ENCODE results near the gene CYP4F8.

Gene CYP4F8

DNA sequence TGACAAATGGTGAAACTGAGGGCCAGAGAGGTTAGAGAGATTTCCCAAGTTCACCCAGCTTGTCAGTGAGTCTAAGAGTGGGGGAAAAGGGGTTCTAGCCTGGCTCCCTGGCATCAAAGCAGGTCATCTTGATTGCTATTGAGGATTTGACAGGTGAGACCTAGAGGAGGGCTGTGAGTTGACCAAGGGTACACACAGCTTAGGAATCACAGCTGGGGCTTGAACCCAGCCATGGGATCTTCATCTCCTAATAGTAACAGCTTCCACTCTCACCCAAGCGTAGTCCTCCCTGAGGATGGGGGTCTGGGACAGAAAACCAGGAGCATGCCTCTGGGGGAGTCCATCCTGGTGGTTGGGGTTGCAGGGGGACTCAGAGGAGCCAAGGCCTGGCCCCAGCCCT, 6.8 kb downstream of the CYP4F8 start:
- Histone ChIP-seq H3K9me3 (ENCODE audit: control insufficient read depth, low read length) (no peaks in the 10 kb centered on the region), H3K36me3 (ENCODE audit: control insufficient read depth, insufficient read depth, low read length) (no peaks in the 10 kb centered on the region), H3K9ac (ENCODE audit: low read length) (no peak overlapping the region), H3K27me3 (ENCODE audit: control insufficient read depth, insufficient read depth, low read length) (peaks cover 16% of the 10 kb centered on the region), H3K4me1 (ENCODE audit: control insufficient read depth, insufficient read depth, low read length) (no peaks in the 10 kb centered on the region), H3K4me3 (ENCODE audit: low read length) (no peak overlapping the region)

DNA sequence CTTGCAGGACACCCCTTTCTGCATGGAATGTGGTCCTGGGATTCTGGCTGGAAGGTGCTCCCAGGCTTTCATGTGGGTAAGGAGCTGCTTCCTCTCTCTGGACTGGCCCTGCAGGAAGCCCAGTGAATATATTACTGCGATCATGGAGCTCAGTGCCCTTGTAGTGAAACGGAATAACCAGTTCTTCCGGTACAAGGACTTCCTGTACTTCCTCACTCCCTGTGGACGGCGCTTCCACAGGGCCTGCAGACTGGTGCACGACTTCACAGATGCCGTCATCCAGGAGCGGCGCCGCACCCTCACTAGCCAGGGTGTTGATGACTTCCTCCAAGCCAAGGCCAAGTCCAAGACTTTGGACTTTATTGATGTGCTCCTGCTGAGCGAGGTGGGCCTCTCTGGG, 8.0 kb downstream of the CYP4F8 start:
- Histone ChIP-seq H3K27me3 (ENCODE audit: control insufficient read depth, insufficient read depth, low read length) (peaks cover 16% of the 10 kb centered on the region), H3K9me3 (ENCODE audit: control insufficient read depth, low read length) (no peaks in the 10 kb centered on the region), H3K4me1 (ENCODE audit: control insufficient read depth, insufficient read depth, low read length) (no peaks in the 10 kb centered on the region), H3K9ac (ENCODE audit: low read length) (no peak overlapping the region), H3K36me3 (ENCODE audit: control insufficient read depth, insufficient read depth, low read length) (no peaks in the 10 kb centered on the region), H3K4me3 (ENCODE audit: low read length) (no peak overlapping the region)

DNA sequence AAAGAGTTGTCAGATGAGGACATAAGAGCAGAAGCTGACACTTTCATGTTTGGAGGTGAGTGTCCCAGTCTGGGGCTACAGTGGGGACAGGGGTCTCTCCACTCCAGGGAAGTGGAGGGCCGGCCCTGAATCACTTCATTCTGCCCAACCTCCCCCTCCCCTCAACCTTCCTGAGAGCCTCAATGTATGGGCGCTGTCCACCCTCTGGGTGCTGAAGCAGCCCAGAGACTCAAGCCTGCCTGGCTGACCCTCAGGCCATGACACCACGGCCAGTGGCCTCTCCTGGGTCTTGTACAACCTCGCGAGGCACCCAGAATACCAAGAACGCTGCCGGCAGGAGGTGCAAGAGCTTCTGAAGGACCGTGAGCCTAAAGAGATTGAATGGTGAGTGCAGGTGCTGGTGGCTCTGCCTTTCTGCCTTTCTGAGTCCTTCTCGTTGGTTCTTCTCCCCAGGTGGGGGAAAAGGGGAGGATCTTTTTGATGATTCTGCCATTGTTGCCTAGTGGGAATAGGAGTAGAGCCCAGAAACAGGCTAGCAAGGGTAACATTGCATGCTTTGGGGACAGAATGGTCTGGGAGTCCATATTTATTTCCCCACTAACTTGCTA, 8.8 kb downstream of the CYP4F8 start:
- H3K36me3 ChIP-seq (ENCODE audit: control insufficient read depth, insufficient read depth, low read length): no peaks in the 10 kb centered on the region
- no peak overlapping the region for H3K9ac ChIP-seq (ENCODE audit: low read length)
- peaks cover under 1% of the 10 kb centered on the region for H3K4me1 ChIP-seq (ENCODE audit: control insufficient read depth, insufficient read depth, low read length)
- H3K9me3 ChIP-seq (ENCODE audit: control insufficient read depth, low read length): no peaks in the 10 kb centered on the region
- no peak overlapping the region for H3K4me3 ChIP-seq (ENCODE audit: low read length)
- H3K27me3 ChIP-seq (ENCODE audit: control insufficient read depth, insufficient read depth, low read length): peaks cover 11% of the 10 kb centered on the region

DNA sequence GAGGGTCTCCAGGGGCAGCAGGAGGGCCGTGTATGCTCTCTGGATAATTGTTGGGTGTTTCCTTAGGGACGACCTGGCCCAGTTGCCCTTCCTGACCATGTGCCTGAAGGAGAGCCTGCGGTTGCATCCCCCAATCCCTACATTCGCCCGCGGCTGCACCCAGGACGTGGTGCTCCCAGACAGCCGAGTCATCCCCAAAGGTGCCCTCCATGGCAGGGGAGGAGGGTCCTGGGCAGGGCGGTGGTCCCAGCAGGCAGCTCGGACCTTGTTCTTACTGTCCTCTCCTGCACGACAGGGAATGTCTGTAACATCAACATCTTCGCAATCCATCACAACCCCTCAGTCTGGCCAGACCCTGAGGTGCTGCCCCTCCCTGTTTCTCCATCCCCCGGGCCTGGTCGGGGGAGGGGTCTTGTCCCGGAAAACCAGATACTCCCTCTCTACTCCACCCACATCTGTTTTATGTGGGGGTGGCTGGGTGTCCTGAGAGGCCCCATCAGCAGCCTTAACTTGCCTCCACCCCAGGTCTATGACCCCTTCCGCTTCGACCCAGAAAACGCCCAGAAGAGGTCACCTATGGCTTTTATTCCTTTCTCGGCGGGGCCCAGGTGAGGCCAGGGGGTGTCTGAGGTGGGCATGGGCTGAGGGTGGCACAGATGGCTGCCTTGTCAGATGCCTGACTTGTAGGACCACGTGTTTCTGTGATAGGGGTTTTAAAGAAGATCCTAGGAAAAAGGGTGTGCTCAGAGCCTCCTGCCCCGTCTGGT, 13.4 kb downstream of the CYP4F8 start:
- Histone ChIP-seq H3K4me3 (ENCODE audit: low read length) (no peak overlapping the region), H3K9me3 (ENCODE audit: control insufficient read depth, low read length) (no peaks in the 10 kb centered on the region), H3K4me1 (ENCODE audit: control insufficient read depth, insufficient read depth, low read length) (peaks cover 4% of the 10 kb centered on the region), H3K27me3 (ENCODE audit: control insufficient read depth, insufficient read depth, low read length) (peaks cover 3% of the 10 kb centered on the region), H3K36me3 (ENCODE audit: control insufficient read depth, insufficient read depth, low read length) (no peaks in the 10 kb centered on the region), H3K9ac (ENCODE audit: low read length) (no peak overlapping the region)

DNA sequence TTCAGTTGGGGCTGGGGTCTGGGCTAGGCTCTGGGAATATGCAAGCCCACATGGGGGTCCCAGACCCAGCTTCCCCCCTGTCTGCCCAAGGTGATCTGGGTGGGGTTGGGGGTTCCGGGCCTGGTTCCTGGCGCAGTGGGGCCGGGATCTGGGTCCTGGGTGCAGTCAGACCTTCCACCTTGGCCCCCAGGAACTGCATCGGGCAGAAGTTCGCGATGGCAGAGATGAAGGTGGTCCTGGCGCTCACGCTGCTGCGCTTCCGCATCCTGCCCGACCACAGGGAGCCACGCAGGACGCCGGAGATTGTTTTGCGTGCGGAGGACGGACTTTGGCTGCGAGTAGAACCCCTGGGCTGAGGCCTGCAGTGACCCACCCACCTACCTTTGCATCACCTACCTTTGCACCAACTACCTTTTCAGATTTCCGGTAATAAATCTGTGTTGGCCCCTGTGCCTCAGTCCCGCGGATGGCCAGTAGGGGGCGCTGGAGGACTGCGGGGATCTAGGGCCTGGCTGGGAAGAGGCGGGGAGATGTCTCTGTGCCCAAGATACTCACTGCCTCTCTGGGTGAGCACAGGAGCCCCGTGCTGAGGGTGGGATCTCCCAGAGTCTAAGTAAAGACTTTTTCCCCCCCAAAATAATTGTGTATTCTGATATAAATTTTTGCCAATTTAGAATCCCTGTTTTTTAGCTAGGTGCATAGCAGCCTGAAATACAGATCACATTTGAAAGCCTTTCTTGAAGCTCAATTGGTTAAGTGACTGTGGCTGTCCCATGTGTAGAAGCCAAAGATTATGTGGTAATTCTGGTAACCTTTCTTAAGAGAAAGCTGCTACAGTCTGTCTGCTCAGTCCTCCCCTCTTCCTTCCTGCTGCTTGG, 14.2 kb downstream of the CYP4F8 start:
- no peaks in the 10 kb centered on the region for H3K9me3 ChIP-seq (ENCODE audit: control insufficient read depth, low read length)
- H3K4me1 ChIP-seq (ENCODE audit: control insufficient read depth, insufficient read depth, low read length): peaks cover 4% of the 10 kb centered on the region
- no peak overlapping the region for H3K9ac ChIP-seq (ENCODE audit: low read length)
- H3K27me3 ChIP-seq (ENCODE audit: control insufficient read depth, insufficient read depth, low read length): peaks cover 3% of the 10 kb centered on the region
- no peaks in the 10 kb centered on the region for H3K36me3 ChIP-seq (ENCODE audit: control insufficient read depth, insufficient read depth, low read length)
- H3K4me3 ChIP-seq (ENCODE audit: low read length): no peak overlapping the region

DNA sequence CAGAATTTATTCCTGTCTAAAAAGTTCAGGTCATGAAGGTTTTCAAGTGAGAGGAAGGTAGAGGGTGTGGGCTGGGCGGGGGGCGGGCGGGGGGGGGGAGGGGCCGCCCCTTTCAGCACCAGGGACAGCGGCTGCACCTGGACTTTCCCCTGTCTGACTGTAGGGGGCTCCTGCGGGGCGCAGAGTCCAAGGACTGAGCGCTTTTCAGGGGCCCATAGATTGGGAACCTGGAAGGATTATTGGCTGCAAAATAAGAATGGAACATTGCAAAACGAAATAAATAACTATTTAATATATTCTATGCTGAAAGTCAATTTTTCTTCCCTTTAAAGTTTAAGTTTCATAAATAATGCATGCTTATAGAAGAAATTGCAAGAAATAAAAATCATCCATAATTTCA, 16.8 kb downstream of the CYP4F8 start:
- no peaks in the 10 kb centered on the region for H3K9me3 ChIP-seq (ENCODE audit: control insufficient read depth, low read length)
- peaks cover 3% of the 10 kb centered on the region for H3K27me3 ChIP-seq (ENCODE audit: control insufficient read depth, insufficient read depth, low read length)
- H3K4me3 ChIP-seq (ENCODE audit: low read length): no peak overlapping the region
- no peaks in the 10 kb centered on the region for H3K36me3 ChIP-seq (ENCODE audit: control insufficient read depth, insufficient read depth, low read length)
- no peak overlapping the region for H3K9ac ChIP-seq (ENCODE audit: low read length)
- H3K4me1 ChIP-seq (ENCODE audit: control insufficient read depth, insufficient read depth, low read length): peaks cover 4% of the 10 kb centered on the region

DNA sequence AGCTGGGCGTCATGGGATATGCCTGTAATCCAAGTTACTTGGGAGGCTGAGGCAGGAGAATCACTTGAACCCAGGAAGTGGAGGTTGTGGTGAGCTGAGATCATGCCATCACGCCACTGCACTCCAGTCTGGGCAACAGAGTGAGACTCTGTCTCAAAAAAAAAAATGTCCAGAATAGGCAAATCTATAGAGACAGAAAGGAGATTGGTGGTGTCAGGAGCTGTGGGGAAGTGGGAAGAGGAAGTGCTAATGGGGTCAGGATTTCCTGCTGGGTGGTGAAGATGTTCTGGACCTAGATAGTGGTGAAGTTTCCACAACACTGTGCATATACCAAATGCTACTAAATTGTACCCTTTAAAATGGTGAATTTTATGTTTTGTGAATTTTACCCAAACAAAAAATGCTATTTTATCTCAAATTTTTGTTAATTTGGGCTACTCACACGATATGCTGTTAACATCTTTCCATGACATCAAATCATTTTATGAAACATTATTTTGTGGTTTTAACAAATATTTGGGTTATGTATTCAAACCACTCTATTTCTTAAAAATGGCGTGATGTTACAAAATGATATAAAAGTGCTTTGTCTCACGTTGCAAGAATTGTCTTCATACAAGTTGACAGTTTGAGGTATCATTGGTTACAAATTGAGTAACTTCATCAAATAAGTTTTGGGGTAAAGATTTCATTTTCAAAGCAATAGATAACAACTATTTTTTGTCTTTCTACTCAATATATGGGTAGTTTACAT, 18.2 kb downstream of the CYP4F8 start:
- H3K9ac ChIP-seq (ENCODE audit: low read length): no peak overlapping the region
- H3K36me3 ChIP-seq (ENCODE audit: control insufficient read depth, insufficient read depth, low read length): no peaks in the 10 kb centered on the region
- peaks cover 3% of the 10 kb centered on the region for H3K27me3 ChIP-seq (ENCODE audit: control insufficient read depth, insufficient read depth, low read length)
- H3K4me1 ChIP-seq (ENCODE audit: control insufficient read depth, insufficient read depth, low read length): peaks cover 4% of the 10 kb centered on the region
- H3K9me3 ChIP-seq (ENCODE audit: control insufficient read depth, low read length): no peaks in the 10 kb centered on the region
- H3K4me3 ChIP-seq (ENCODE audit: low read length): no peak overlapping the region

DNA sequence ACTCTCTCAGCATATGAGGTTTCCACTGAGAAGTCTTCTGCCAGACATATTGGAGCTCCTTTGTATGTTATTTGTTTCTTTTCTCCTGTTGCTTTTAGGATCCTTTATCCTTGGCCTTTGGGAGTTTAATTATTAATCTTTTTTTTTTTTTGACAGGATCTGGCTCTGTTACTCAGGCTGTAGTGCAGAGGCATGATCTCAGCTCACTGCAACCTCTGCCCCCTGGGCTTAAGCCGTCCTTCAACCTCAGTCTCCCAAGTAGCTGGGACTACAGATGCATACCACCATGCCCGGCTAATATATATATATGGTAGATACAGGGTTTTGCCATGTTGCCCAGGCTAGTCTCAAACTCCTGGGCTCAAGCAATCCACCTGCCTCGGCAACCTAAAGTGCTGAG, 19.1 kb downstream of the CYP4F8 start:
- no peak overlapping the region for H3K4me3 ChIP-seq (ENCODE audit: low read length)
- H3K27me3 ChIP-seq (ENCODE audit: control insufficient read depth, insufficient read depth, low read length): peaks cover under 1% of the 10 kb centered on the region
- no peak overlapping the region for H3K9ac ChIP-seq (ENCODE audit: low read length)
- no peaks in the 10 kb centered on the region for H3K36me3 ChIP-seq (ENCODE audit: control insufficient read depth, insufficient read depth, low read length)
- H3K4me1 ChIP-seq (ENCODE audit: control insufficient read depth, insufficient read depth, low read length): peaks cover 1% of the 10 kb centered on the region
- no peaks in the 10 kb centered on the region for H3K9me3 ChIP-seq (ENCODE audit: control insufficient read depth, low read length)

DNA sequence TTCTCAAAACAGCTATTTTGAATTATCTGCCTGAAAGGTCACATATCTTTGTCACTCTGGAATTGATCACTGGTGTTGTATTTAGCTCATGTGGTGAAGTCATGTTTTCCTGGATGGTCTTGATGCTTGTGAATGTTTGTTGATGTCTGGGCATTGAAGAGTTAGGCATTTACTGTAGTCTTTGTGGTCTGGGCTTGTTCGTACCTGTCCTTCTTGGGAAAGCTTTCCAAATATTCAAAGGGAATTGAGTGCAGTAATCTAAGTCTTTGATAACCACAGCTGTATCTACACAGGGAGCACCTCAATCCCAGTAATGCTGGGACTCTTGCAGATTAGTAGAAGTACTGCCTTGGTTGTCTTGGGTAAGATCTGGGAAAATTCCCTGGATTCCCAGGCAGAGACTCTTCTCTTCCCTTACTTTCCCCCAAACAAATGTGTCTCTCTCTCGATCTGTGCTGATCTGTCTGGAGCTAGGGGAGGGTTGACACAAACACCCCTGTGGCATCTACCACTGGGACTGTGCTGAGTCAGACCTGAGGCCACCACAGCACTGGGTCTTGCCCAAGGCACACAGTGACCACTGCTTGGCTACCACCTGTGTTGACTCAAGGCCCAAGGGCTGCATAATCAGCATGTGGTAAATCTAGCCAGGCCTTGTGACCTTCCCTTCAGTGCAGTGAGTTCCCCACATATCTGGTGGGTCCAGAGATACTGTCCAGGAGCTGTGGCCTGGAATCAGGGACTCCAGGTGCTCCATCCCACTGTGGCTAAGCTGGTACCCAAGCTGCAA, 20.2 kb downstream of the CYP4F8 start:
- Histone ChIP-seq H3K27me3 (ENCODE audit: control insufficient read depth, insufficient read depth, low read length) (no peaks in the 10 kb centered on the region), H3K9me3 (ENCODE audit: control insufficient read depth, low read length) (no peaks in the 10 kb centered on the region), H3K4me1 (ENCODE audit: control insufficient read depth, insufficient read depth, low read length) (peaks cover 6% of the 10 kb centered on the region), H3K4me3 (ENCODE audit: low read length) (no peak overlapping the region), H3K36me3 (ENCODE audit: control insufficient read depth, insufficient read depth, low read length) (no peaks in the 10 kb centered on the region), H3K9ac (ENCODE audit: low read length) (no peak overlapping the region)

DNA sequence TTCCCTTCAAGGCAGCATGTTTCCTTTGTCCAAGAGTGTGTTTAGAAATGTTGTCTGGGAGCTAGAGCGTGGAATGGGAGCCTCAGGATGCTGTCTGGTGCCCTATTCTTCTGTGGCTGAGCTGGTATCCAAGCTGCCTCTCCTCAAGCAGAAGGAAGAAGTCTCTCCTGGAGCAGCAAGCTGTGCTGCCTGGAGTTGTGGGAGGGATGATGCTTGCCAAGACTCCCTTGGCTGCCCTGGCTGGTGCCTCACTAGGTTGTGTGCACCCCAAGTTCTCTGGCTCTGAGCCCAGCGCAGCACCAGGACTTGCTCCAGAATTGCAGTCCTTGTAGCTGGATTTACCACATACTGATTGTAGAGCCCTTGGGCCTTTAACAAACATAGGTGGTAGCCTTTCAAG, 21.0 kb downstream of the CYP4F8 start:
- H3K9me3 ChIP-seq (ENCODE audit: control insufficient read depth, low read length): no peaks in the 10 kb centered on the region
- no peak overlapping the region for H3K4me3 ChIP-seq (ENCODE audit: low read length)
- no peaks in the 10 kb centered on the region for H3K27me3 ChIP-seq (ENCODE audit: control insufficient read depth, insufficient read depth, low read length)
- H3K4me1 ChIP-seq (ENCODE audit: control insufficient read depth, insufficient read depth, low read length): peaks cover 14% of the 10 kb centered on the region
- no peaks in the 10 kb centered on the region for H3K36me3 ChIP-seq (ENCODE audit: control insufficient read depth, insufficient read depth, low read length)
- no peak overlapping the region for H3K9ac ChIP-seq (ENCODE audit: low read length)

DNA sequence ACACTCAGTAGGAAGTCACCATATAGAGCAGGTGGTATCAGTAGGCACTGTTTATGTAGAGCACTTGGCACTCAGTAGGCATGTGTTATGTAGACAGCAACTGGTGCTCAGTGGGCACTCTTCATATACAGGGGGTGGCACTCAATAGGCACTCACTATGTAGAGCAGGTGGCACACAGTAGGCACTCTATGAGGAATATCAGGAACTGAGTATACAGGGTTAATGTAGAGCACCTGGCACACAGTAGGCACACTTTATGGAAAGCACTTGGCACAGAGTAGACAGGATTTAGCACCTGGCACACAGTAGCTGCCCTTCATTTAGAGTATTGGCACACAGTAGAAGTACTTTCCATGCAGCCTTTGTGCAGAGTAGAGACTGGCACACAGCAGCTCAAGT, 24.6 kb downstream of the CYP4F8 start:
- H3K27me3 ChIP-seq (ENCODE audit: control insufficient read depth, insufficient read depth, low read length): no peaks in the 10 kb centered on the region
- H3K9ac ChIP-seq (ENCODE audit: low read length): no peak overlapping the region
- no peaks in the 10 kb centered on the region for H3K9me3 ChIP-seq (ENCODE audit: control insufficient read depth, low read length)
- no peak overlapping the region for H3K4me3 ChIP-seq (ENCODE audit: low read length)
- no peaks in the 10 kb centered on the region for H3K36me3 ChIP-seq (ENCODE audit: control insufficient read depth, insufficient read depth, low read length)
- peaks cover 31% of the 10 kb centered on the region for H3K4me1 ChIP-seq (ENCODE audit: control insufficient read depth, insufficient read depth, low read length)
